ENCODE results near the gene INHBB. TPM values are rescaled to one million over a fixed set of nuclear protein-coding genes. Genes with fewer than 3 reads are reported as not detected.

The INHBB gene
- total RNA-seq, 2 donors from 2014 or later, result 3.6 to 7.9 TPM

DNA sequence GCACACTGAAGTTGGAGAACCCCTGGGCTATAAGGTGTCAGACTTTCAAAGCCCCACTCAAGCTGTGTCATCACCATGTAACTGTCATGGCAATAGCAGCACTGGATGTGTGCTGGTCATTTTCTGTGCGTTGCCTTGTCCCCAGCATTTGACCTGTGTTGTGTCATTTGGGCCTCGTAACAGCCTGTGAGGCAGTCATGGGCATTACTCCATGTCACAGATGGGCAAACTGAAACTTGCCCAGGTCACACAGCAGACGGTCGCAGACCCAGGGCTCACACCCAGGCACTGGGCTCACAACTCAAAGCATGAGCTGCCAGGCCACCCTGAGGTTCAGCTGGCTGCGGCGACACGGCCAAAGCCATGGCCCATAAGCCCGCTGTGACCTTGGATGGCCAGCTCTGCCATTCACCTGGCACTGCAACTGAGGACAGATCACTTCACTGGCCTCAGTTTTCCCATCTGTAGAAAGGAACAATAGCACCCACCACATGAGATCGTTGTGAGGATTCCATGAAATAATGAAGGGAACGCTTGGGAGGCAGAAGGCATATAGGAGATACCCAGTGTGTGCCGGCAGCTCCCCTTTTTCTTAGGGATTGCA, 36.7 kb downstream of the INHBB start:
- Histone ChIP-seq H3K4me1 (peaks cover 12% of the 10 kb centered on the region), H3K27me3 (no peaks in the 10 kb centered on the region), H3K27ac (no peak overlapping the region), H3K9me3 (no peaks in the 10 kb centered on the region), H3K4me3 (no peak overlapping the region), H3K36me3 (replicated peaks in 1 of 2; ENCODE audit: insufficient read depth in 1 of 2, low read depth in 2 of 2) (no peaks in the 10 kb centered on the region)
- TF ChIP-seq, protein P1, sequence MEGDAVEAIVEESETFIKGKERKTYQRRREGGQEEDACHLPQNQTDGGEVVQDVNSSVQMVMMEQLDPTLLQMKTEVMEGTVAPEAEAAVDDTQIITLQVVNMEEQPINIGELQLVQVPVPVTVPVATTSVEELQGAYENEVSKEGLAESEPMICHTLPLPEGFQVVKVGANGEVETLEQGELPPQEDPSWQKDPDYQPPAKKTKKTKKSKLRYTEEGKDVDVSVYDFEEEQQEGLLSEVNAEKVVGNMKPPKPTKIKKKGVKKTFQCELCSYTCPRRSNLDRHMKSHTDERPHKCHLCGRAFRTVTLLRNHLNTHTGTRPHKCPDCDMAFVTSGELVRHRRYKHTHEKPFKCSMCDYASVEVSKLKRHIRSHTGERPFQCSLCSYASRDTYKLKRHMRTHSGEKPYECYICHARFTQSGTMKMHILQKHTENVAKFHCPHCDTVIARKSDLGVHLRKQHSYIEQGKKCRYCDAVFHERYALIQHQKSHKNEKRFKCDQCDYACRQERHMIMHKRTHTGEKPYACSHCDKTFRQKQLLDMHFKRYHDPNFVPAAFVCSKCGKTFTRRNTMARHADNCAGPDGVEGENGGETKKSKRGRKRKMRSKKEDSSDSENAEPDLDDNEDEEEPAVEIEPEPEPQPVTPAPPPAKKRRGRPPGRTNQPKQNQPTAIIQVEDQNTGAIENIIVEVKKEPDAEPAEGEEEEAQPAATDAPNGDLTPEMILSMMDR (IDR thresholded peaks at IDR 0.05), result no peak
- no peak for TF ChIP-seq POLR2A (IDR thresholded peaks at IDR 0.05)
- intact Hi-C loops (cut with DNase I), result no loop called here
- ATAC-seq, result no peak
- no peak for DNase-seq
- WGBS, 2 donors, result 89 to 95% methylated on average over 4 to 11 of the region's 11 CpGs

DNA sequence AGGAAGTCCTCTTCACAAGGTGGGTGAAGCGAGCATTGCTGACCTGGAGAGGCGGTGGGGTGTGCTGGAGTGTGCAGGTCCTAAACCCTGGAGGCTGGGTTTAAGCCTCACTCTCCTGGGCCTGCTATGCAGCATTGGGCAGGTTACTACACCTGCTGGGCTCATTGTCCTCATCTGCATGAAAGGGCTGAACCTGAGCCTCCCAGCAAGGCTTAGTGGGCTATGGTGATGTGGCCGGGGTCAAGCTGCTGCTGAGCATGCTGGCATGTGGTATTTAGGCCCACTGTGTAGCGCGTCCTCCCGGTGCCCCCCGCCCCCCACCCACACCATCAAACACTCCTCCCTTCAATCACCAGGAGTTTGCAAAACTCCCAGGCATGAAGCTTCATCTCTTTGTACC, 37.3 kb downstream of the INHBB start:
- no peak overlapping the region for H3K27ac ChIP-seq
- no peaks in the 10 kb centered on the region for H3K27me3 ChIP-seq
- H3K4me3 ChIP-seq, result no peak overlapping the region
- no peaks in the 10 kb centered on the region for H3K9me3 ChIP-seq
- WGBS, 2 donors, result 85 to 90% methylated on average over 7 of the region's 7 CpGs
- TF ChIP-seq POLR2A (IDR thresholded peaks at IDR 0.05), result no peak
- TF ChIP-seq, protein P1 (IDR thresholded peaks at IDR 0.05), result no peak
- H3K36me3 ChIP-seq (replicated peaks in 1 of 2; ENCODE audit: insufficient read depth in 1 of 2, low read depth in 2 of 2), result no peaks in the 10 kb centered on the region
- peaks cover 12% of the 10 kb centered on the region for H3K4me1 ChIP-seq
- intact Hi-C loops (cut with DNase I), result no loop called here
- ATAC-seq (no peak), DNase-seq (no peak)

DNA sequence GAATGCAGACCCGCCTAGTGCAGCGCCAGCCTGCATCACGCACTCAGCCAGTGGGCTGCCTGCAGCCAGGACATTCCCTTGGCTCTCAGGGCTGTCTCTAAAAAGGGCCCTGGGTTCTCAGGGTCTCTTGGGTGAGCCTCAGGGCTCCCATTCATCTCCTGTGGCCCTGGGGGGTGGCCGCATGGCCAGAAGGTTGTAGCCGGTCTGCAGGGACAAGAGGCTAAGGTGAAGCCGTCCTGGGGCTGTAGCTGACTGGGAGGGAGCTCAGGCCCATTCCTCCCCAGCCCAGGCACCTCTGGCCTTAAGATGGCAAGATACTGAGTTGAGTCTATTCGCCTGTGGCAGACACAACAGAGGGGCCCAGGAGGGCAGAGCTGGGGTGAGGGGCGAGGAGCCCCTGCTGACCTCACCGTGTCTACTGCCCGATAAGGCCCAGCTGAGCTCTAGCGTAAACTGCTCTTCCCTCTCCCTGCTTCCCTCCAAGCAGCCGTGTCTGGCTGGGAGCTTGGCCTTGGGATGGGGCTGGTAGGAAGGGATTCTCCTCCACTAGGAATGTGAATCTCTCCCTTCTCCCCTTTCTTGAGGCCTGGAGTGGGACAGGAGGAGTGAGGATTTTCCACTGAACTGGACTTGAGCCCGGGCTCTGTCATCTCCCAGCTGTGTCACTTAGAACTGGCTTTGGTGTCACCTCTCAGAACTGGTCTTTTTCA, 37.9 kb downstream of the INHBB start:
- no peaks in the 10 kb centered on the region for H3K9me3 ChIP-seq
- 83 to 92% methylated on average over 7 to 12 of the region's 13 CpGs for WGBS, 2 donors
- intact Hi-C loops (cut with DNase I), result no loop called here
- no peaks in the 10 kb centered on the region for H3K27me3 ChIP-seq
- TF ChIP-seq, protein P1 (IDR thresholded peaks at IDR 0.05), result no peak
- no peak for TF ChIP-seq POLR2A (IDR thresholded peaks at IDR 0.05)
- DNase-seq (no peak), ATAC-seq (no peak)
- peaks cover 12% of the 10 kb centered on the region for H3K4me1 ChIP-seq
- no peak overlapping the region for H3K4me3 ChIP-seq
- no peak overlapping the region for H3K27ac ChIP-seq
- H3K36me3 ChIP-seq (replicated peaks in 1 of 2; ENCODE audit: insufficient read depth in 1 of 2, low read depth in 2 of 2), result no peaks in the 10 kb centered on the region

DNA sequence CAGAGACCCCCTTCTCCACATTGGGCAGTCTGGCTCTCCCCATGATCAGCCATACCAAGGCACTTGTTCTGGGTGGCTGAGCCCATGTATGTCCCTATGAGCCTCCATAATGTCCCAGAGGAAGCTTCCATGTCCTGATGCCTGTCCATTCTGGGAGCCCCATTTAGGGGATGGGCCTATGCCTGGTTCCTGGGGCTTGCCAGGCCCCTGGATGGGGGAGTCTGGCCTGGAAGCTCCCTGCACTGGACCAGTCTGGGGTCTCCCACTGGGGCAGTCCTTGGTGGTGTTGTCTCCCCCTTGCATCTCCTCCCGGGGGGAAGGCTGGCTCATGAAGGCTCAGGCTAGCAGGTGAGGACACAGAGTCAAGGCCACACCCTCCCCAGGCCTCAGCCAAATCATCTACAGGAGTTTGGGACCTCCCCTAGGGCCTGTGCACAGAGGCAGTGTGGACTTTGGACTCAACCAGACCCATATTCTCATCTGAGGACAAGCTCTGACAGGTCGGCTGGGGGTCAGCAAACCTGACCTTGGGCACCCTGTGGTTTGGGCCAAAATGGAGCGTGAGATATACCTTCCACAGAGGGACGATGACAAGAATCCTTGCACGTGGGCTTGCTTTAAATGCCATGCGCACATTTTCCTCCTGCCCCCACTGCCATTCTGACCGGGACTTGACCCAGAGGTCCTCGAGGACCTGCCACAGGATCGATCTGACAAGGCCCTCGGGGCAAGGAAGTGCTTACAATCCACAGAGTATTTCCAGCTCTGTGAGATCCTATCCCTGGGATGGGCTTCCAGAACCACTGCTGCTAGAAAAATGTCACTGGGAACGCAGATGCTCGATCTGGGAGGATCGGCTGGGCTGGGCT, 38.8 kb downstream of the INHBB start:
- peak; percentile 18 to 42 (median 40) for DNase-seq
- Histone ChIP-seq H3K27ac (no peak overlapping the region), H3K9me3 (no peaks in the 10 kb centered on the region), H3K4me1 (peaks cover 12% of the 10 kb centered on the region), H3K4me3 (no peak overlapping the region), H3K27me3 (no peaks in the 10 kb centered on the region), H3K36me3 (replicated peaks in 1 of 2; ENCODE audit: insufficient read depth in 1 of 2, low read depth in 2 of 2) (no peaks in the 10 kb centered on the region)
- peak; percentile 62 for ATAC-seq
- intact Hi-C loops (cut with DNase I), result no loop called here
- TF ChIP-seq, protein P1 (IDR thresholded peaks at IDR 0.05), result no peak
- no peak for TF ChIP-seq POLR2A (IDR thresholded peaks at IDR 0.05)
- 40 to 46% methylated on average over 13 of the region's 13 CpGs for WGBS, 2 donors
